Kidney (tissue), 14 donors: ENCODE measurements around the gene SMC6. TPM values are rescaled to one million over a fixed set of nuclear protein-coding genes. Genes with fewer than 3 reads are reported as not detected.

Experiments used
- DNase-seq, 5 donors: peaks; one replicate each; pipeline ENCODE4 v3.0.0-alpha.2; 2013 to 2020
- FAIRE-seq: peaks from 2 replicates; lab custom pipeline; 2012; peaks lifted over from hg19 to GRCh38; lab: Jason Lieb, UNC
- H3K27ac ChIP-seq, 2 donors: one replicate each; pipeline ENCODE4 v1.7.0; 2013; ENCODE audit warnings: low read depth in 2 of 2, low read length in 2 of 2, inconsistent platforms in 1 of 2
- H3K27me3 ChIP-seq: one replicate; pipeline ENCODE4 v1.7.1; 2013; ENCODE audit warnings: low read length, inconsistent platforms; ENCODE audit not compliant: control insufficient read depth, insufficient read depth
- H3K36me3 ChIP-seq, 3 donors: one replicate each; pipeline versions ENCODE4 v1.7.0 to v1.7.1; 2013; ENCODE audit warnings: low read length in 3 of 3, control low read depth in 1 of 3, inconsistent platforms in 1 of 3; ENCODE audit not compliant: insufficient read depth in 3 of 3, control insufficient read depth in 2 of 3
- H3K4me1 ChIP-seq, 3 donors: one replicate each; pipeline versions ENCODE4 v1.7.0 to v1.7.1; 2013; ENCODE audit warnings: low read length in 3 of 3, inconsistent platforms in 1 of 3, low read depth in 1 of 3; ENCODE audit not compliant: control insufficient read depth in 2 of 3, insufficient read depth in 2 of 3
- H3K4me3 ChIP-seq, 3 donors: one replicate each; pipeline versions ENCODE4 v1.7.0 to v1.8.1; 2013; ENCODE audit warnings: low read length in 3 of 3, control low read depth in 1 of 3, inconsistent platforms in 1 of 3
- H3K9ac ChIP-seq, 3 donors: one replicate each; pipeline versions ENCODE4 v1.7.0 to v1.7.1; 2013; ENCODE audit warnings: low read length in 3 of 3, control low read depth in 1 of 3, inconsistent platforms in 1 of 3
- H3K9me3 ChIP-seq, 3 donors: one replicate each; pipeline versions ENCODE4 v1.7.0 to v1.7.1; 2013; ENCODE audit warnings: low read length in 3 of 3, control low read depth in 1 of 3, inconsistent platforms in 1 of 3; ENCODE audit not compliant: control insufficient read depth in 2 of 3, insufficient read depth in 1 of 3
- CTCF ChIP-seq: IDR thresholded peaks from 3 replicates; pipeline ENCODE4 v1.5.1; 2012; ENCODE audit warnings: mild to moderate bottlenecking, moderate library complexity, borderline replicate concordance; ENCODE audit not compliant: insufficient read depth; ENCODE audit errors: extremely low read depth
- intact Hi-C: fragments of 100-400 bp; cut with DNase I; formaldehyde crosslinking; loops from one replicate; pipeline ENCODE4 v1.11.1; 2022
- polyA plus RNA-seq: library from polyadenylated mRNA; stranded (reverse); fragments of 350-450 nt; fragmentation: Illumina TruSeq; extraction: RNeasy Lipid Tissue Mini Kit (QIAGEN cat#74804); gene quantifications from one replicate; pipeline ENCODE4 v1.2.3, GENCODE V29; 2014; ENCODE audit warnings: low read depth, low replicate concordance; ENCODE audit not compliant: insufficient read depth
- total RNA-seq: library from RNA; stranded (reverse); fragmentation: NEBNext Ultra II Directional; extraction: Animal tissue kit (Norgen Biotek cat#: 25700); gene quantifications from one replicate; pipeline ENCODE4 v1.2.1, GENCODE V29; 2021
- donor health status: control.
- donor health status: control.
- donor health status: control.
- donor health status: control.
- donor health status: control.
- donor health status: DM: yes; HTN: yes; CAD: no.
- donor health status: Normal renal cell carcinoma (clear cell type).

The SMC6 gene
- total and polyA plus RNA-seq, 2 donors from 2014 or later, result 4.8 to 16.3 TPM

DNA sequence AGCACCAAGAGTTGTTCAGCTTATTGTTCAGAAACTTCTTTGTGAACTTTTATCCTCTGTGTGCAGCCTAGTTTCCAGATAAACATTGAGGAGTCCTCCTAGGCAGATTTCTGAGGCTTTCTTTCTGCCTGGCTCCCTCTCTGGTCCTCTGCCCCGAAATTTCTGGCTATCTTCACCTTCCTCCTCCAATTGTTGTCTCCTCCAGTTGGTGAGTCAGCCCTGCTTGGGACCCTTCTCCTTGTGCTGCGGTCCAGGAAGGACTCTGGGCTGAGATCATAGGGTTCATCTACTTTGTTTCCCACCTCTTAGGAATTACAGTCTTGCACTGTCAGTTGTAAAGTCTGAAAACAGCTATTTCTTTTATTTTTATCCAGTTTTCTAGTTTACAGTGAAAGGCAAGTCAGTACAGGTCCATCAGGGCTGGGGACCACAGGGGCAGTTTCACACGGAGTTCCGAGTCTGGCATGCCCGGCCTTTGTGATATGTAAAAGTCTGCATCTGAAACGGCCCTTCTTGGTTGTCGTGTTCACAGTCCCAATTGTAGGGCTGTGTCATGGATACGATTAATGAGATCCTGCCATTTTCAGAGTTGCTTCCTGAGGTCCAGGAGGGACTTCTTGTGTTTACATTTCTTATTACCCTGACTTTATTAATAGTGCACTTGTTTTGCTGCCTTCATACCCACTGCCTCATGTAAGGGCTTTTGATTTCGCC, 100.8 kb downstream of the SMC6 start:
- FAIRE-seq (no peak), DNase-seq (no peak)
- no peaks in the 10 kb centered on the region for H3K9me3 ChIP-seq
- H3K9ac ChIP-seq, result no peak overlapping the region
- H3K4me1 ChIP-seq, result no peaks in the 10 kb centered on the region
- H3K36me3 ChIP-seq, result no peaks in the 10 kb centered on the region
- H3K27me3 ChIP-seq, result no peaks in the 10 kb centered on the region
- no peak overlapping the region for H3K27ac ChIP-seq
- no peak overlapping the region for H3K4me3 ChIP-seq
- TF ChIP-seq CTCF, result no peak
- intact Hi-C loops, result no loop called here

- H3K27me3 ChIP-seq, result no peaks in the 10 kb centered on the region
- intact Hi-C loops, result no loop called here
- H3K4me1 ChIP-seq, result no peaks in the 10 kb centered on the region
- TF ChIP-seq CTCF, result no peak
- no peak overlapping the region for H3K4me3 ChIP-seq
- no peak for DNase-seq
- FAIRE-seq, result no peak
- no peak overlapping the region for H3K27ac ChIP-seq
- H3K9me3 ChIP-seq, result no peaks in the 10 kb centered on the region
- no peak overlapping the region for H3K9ac ChIP-seq
- H3K36me3 ChIP-seq, result no peaks in the 10 kb centered on the region
Measured at GRCh38 chr2:17649026-17649425, 104.6 kb downstream of the SMC6 start.

DNA sequence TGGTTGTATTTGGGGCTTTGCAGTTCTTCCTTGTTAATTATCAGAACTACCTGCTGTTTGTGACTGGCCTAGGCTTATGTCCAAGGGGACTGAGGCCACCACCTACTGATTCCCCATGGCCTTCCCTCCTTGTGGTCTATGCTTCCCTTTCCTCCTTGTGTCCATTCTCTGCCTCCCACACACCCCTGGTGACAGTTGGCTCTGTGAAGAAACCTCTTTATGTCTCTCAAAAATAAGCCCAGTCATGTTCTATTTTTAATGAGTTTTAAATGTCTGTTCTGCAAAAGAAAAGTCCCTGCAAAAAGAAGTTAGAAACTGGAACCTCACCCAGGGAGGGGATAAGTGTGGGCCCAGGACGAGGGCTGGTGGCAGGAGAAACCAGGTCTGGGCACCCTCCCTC, 105.0 kb downstream of the SMC6 start:
- Histone ChIP-seq H3K9me3 (no peaks in the 10 kb centered on the region), H3K36me3 (no peaks in the 10 kb centered on the region), H3K4me3 (no peak overlapping the region), H3K27ac (no peak overlapping the region), H3K9ac (no peak overlapping the region), H3K4me1 (no peaks in the 10 kb centered on the region), H3K27me3 (no peaks in the 10 kb centered on the region)
- DNase-seq (no peak), FAIRE-seq (no peak)
- intact Hi-C loops, result no loop called here
- TF ChIP-seq CTCF, result no peak
